ENCODE data around the gene LZTS2.
A peak's percentile ranks its signal among the peaks of the same experiment; 100 is the strongest.

Gene LZTS2

GRCh38 chr10:100998991-100999741 is 442 bp upstream of the LZTS2 start:
- peak; percentile 72 for DNase-seq

- DNase-seq = no peak
These were observed 713 bp downstream of the LZTS2 start for GRCh38 chr10:101000127-101000914.

- no peak for DNase-seq
These were observed 1.5 kb downstream of the LZTS2 start for GRCh38 chr10:101000915-101001658.

GRCh38 chr10:101001659-101002035 is 2.0 kb downstream of the LZTS2 start:
- no peak for DNase-seq

- DNase-seq = no peak
These were observed 2.8 kb downstream of the LZTS2 start for GRCh38 chr10:101002456-101002855.

GRCh38 chr10:101003639-101004206 is 4.1 kb downstream of the LZTS2 start:
- DNase-seq = no peak

DNA sequence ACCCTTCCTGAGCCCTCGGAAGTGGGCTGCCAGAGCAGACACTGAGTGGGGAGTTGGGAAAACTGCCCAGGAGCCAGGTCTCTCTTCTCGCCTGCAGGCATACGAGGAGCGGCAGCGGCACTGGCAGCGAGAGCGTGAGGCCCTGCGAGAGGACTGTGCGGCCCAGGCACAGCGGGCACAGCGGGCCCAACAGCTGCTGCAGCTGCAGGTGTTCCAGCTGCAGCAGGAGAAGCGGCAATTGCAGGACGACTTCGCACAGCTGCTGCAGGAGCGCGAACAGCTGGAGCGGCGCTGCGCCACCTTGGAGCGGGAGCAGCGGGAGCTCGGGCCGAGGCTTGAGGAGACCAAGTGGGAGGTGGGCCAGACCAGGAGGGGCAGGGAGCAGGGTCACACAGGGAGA is 5.8 kb downstream of the LZTS2 start:
- no peak for DNase-seq

GRCh38 chr10:101005869-101006567 is 6.4 kb downstream of the LZTS2 start:
- no peak for DNase-seq

DNA sequence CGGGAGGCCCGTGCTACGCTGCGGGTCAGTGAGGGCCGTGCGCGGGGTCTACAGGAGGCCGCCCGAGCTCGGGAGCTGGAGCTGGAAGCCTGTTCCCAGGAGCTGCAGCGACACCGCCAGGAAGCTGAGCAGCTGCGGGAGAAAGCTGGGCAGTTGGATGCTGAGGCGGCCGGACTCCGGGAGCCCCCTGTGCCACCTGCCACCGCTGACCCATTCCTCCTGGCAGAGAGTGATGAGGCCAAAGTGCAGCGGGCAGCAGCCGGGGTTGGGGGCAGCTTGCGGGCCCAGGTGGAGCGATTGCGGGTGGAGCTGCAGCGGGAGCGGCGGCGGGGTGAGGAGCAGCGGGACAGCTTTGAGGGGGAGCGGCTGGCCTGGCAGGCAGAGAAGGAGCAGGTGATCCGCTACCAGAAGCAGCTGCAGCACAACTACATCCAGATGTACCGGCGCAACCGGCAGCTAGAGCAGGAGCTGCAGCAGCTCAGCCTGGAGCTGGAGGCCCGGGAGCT is 7.0 kb downstream of the LZTS2 start:
- DNase-seq = no peak

- DNase-seq = no peak
These were observed 7.6 kb downstream of the LZTS2 start for GRCh38 chr10:101007099-101007711.

- DNase-seq = no peak
These were observed 8.6 kb downstream of the LZTS2 start for GRCh38 chr10:101007915-101008822.

- no peak for DNase-seq
These were observed 9.3 kb downstream of the LZTS2 start for GRCh38 chr10:101008823-101009423.

GRCh38 chr10:101010329-101010728 is 10.7 kb downstream of the LZTS2 start:
- no peak for DNase-seq

- no peak for DNase-seq
These were observed 12.2 kb downstream of the LZTS2 start for GRCh38 chr10:101011517-101012423.

DNA sequence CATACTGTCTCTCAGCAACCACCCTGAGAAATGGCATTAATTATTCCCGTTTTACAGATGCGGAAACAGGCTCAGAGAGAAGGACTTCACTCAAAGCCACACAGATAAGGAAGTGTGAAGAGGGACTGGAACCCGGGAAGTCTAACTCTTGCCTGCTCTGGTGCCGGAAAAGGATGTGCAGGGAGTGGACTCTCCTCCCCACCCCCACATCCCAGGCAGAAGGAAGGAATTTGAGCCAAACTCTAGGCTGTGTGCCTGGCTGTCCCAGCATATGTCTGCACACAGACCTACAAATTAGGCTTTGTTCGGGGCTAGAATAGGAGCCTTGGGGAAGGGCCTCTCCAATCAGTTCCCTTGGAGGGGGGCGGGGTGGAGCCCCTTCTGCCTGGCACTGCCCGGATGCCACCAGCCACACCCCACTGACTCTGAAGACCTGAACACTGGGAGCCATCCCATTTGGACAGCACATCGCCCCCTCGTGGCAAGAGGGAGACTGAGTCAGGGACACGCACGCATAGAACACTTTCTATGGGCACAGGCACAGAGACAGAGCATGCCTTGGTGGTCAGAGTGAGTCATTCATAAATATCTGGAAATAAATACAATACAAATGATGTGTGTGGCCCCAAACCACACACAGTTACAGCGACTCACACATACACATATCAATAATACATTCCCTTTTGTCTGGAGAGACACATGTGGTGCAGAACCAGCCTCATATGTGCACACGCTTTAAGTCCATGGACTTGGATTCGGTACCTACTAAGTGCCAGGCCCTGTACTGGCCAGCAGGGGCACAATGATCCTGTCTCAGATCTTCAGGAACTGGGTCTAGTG is 13.1 kb downstream of the LZTS2 start:
- peak; percentile 80 for DNase-seq

DNA sequence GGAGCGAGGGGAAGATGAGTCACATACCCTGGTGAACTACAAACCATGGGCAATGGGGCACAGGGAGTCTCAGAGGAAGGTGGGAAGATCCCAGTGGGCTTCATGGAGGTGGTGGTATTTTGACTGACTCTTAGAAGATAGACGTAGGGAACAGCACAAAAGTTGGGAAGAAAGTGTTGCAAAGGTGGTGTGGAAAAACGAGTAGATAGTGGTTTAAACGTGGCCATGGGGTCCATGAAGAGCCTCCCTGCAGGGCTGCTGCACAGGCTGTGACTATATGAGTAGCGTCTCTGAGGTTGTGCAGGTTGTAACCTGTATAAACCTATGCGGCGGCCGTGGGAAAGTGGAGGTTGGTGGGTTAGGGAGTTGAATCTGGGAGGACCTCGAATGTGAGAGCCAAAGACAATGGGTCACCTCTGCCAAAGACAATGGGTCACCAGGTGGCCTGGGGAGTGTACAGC is 13.8 kb downstream of the LZTS2 start:
- no peak for DNase-seq

GRCh38 chr10:101014230-101014884 is 14.7 kb downstream of the LZTS2 start:
- DNase-seq = peak; percentile 58

Data from RPMI8226 (cell line).